HG03521 (cell line): Measurements from ENCODE around the gene RNF10.
"Not testable (repeated sequence)": the region's sequence is repeated elsewhere in the genome, so short reads cannot be mapped to it uniquely, and the experiment has no call there.

ENCODE experiments used
- ATAC-seq: cut with Tn5 transposase; IDR thresholded peaks from one replicate; pipeline ENCODE4 v1.9.1; 2021; ENCODE audit warnings: mild to moderate bottlenecking, moderate library complexity; ENCODE audit not compliant: unreplicated experiment

Gene RNF10

GRCh38 chr12:120522568-120522967 is 11.6 kb upstream of the RNF10 start:
- no peak for ATAC-seq

- ATAC-seq = peak; percentile 81
Observed at GRCh38 chr12:120528861-120529525, 5.2 kb upstream of the RNF10 start, which contains the start of gene COQ5. TSS of gene COQ5 (minus strand) at chr12:120529158. CDS start at chr12:120529141, 17 bp downstream.

- no peak for ATAC-seq
Observed at GRCh38 chr12:120529641-120530417, 4.3 kb upstream of the RNF10 start.

GRCh38 chr12:120530418-120530761 is 3.8 kb upstream of the RNF10 start:
- not testable (repeated sequence) for ATAC-seq

GRCh38 chr12:120532701-120533238 is 1.4 kb upstream of the RNF10 start:
- ATAC-seq = no peak

- ATAC-seq = peak; percentile 39
Observed at GRCh38 chr12:120534703-120535655, 823 bp downstream of the RNF10 start.

GRCh38 chr12:120536064-120536791 is 2.1 kb downstream of the RNF10 start:
- ATAC-seq = no peak

- ATAC-seq = no peak
Observed at GRCh38 chr12:120537856-120538220, 3.7 kb downstream of the RNF10 start.

GRCh38 chr12:120538281-120539156 is 4.4 kb downstream of the RNF10 start:
- ATAC-seq = no peak

GRCh38 chr12:120539303-120539702 is 5.1 kb downstream of the RNF10 start:
- ATAC-seq = no peak

GRCh38 chr12:120540445-120540844 is 6.3 kb downstream of the RNF10 start:
- ATAC-seq = no peak

- no peak for ATAC-seq
Observed at GRCh38 chr12:120542166-120542565, 8.0 kb downstream of the RNF10 start.

- ATAC-seq = no peak
Observed at GRCh38 chr12:120544691-120545090, 10.5 kb downstream of the RNF10 start.

- no peak for ATAC-seq
Observed at GRCh38 chr12:120546050-120546386, 11.9 kb downstream of the RNF10 start.

- ATAC-seq = no peak
Observed at GRCh38 chr12:120554678-120555077, 20.5 kb downstream of the RNF10 start.

- ATAC-seq = no peak
Observed at GRCh38 chr12:120557589-120557988, 23.4 kb downstream of the RNF10 start.

GRCh38 chr12:120562906-120563305 is 28.8 kb downstream of the RNF10 start:
- no peak for ATAC-seq

GRCh38 chr12:120563495-120563894 is 29.3 kb downstream of the RNF10 start:
- no peak for ATAC-seq

GRCh38 chr12:120571299-120571698 is 37.1 kb downstream of the RNF10 start:
- ATAC-seq = no peak

GRCh38 chr12:120573560-120573959 is 39.4 kb downstream of the RNF10 start:
- no peak for ATAC-seq
